DND-41 (cell line): ENCODE data around the gene STOML3.

Experiments
- ATAC-seq: fragments of 200-7000 bp; cut with Tn5 transposase; 3 replicates; pipeline ENCODE4 v1.9.1; 2021; ENCODE audit warnings: low read depth; ENCODE audit not compliant: insufficient read depth
- DNase-seq: peaks from one replicate; pipeline ENCODE4 v3.0.0-alpha.2; 2020
- H2AFZ ChIP-seq: 2 replicates; pipeline ENCODE4 v1.6.0; 2012; ENCODE audit warnings: low read depth, low read length
- H3K27ac ChIP-seq: 2 replicates; pipeline ENCODE4 v1.5.1; 2012; ENCODE audit warnings: low read length, inconsistent platforms
- H3K27me3 ChIP-seq: fragments of 200-600 bp; sonication (generic); 2 replicates; pipeline ENCODE4 v1.6.0; 2012; ENCODE audit warnings: low read length, mild to moderate bottlenecking, inconsistent platforms; ENCODE audit not compliant: insufficient read depth, poor library complexity
- H3K36me3 ChIP-seq: 2 replicates; pipeline ENCODE4 v1.5.1; 2012; ENCODE audit warnings: low read length, inconsistent platforms; ENCODE audit not compliant: insufficient read depth
- H3K4me1 ChIP-seq: 2 replicates; pipeline ENCODE4 v1.5.1; 2012; ENCODE audit warnings: mild to moderate bottlenecking, low read length; ENCODE audit not compliant: insufficient read depth
- H3K4me2 ChIP-seq: 2 replicates; pipeline ENCODE4 v1.6.0; 2012; ENCODE audit warnings: mild to moderate bottlenecking, moderate library complexity, low read length, inconsistent platforms; ENCODE audit not compliant: insufficient read depth
- H3K4me3 ChIP-seq, 2 experiments: fragments of 200-600 bp in 1 of 2; shearing (Covaris generic) in 1 of 2; 2 replicates each; pipeline ENCODE4 v1.5.1; 2012 to 2016; ENCODE audit warnings: inconsistent platforms in 2 of 2, low read length in 2 of 2, mild to moderate bottlenecking in 2 of 2, low read depth in 1 of 2, moderate library complexity in 1 of 2
- H3K79me2 ChIP-seq: 2 replicates; pipeline ENCODE4 v1.6.0; 2012; ENCODE audit warnings: low read length, inconsistent platforms; ENCODE audit not compliant: insufficient read depth
- H3K9ac ChIP-seq: 2 replicates; pipeline ENCODE4 v1.6.0; 2012; ENCODE audit warnings: low read depth, mild to moderate bottlenecking, inconsistent platforms, low read length, moderate library complexity
- H3K9me3 ChIP-seq: 2 replicates; pipeline ENCODE4 v1.5.1; 2012; ENCODE audit warnings: low read length, moderate library complexity, mild to moderate bottlenecking, inconsistent platforms; ENCODE audit not compliant: insufficient read depth, severe bottlenecking
- H4K20me1 ChIP-seq: 2 replicates; pipeline ENCODE4 v1.6.0; 2012; ENCODE audit warnings: low read length; ENCODE audit not compliant: insufficient read depth
- EZH2 ChIP-seq: IDR thresholded peaks from 3 replicates; pipeline ENCODE4 v1.6.1; 2012; ENCODE audit warnings: borderline replicate concordance, low read depth, mild to moderate bottlenecking, moderate library complexity, low read length, inconsistent platforms; ENCODE audit not compliant: severe bottlenecking
- TF ChIP-seq, protein P1 (sequence below): IDR thresholded peaks from 2 replicates; pipeline ENCODE4 v1.5.1; 2012; ENCODE audit warnings: borderline replicate concordance, low read length, moderate library complexity, mild to moderate bottlenecking; ENCODE audit not compliant: poor library complexity, severe bottlenecking; ENCODE audit errors: extremely low read depth

STOML3 gene

DNA sequence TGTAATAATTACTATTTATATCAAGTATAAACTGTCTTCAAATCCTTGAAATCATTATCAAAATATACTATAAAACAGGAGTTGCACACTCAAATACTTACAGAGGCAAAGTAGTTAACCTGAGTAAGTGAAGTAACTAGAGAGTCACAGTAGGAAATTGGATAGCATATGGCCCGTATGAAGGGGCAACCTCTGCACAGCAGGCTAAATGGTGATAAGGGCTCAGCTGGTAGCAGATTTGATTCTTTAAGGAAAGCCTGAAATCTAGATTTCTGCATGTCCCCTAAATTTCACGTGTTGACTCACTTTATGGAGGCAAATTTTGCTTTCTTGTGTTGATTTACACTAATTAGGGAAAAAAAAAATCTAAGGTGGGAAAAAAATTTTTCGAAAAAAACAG is 46.4 kb downstream of the STOML3 start:
- Histone ChIP-seq H3K36me3 (no peaks in the 10 kb centered on the region), H3K4me2 (no peak overlapping the region), H3K27ac (no peak overlapping the region), H3K4me3 (no peak overlapping the region), H3K27me3 (no peaks in the 10 kb centered on the region), H3K79me2 (no peaks in the 10 kb centered on the region), H3K4me1 (no peaks in the 10 kb centered on the region), H3K9me3 (no peaks in the 10 kb centered on the region), H2AFZ (no peak overlapping the region), H4K20me1 (no peaks in the 10 kb centered on the region), H3K9ac (no peak overlapping the region)
- TF ChIP-seq EZH2 = no peak
- TF ChIP-seq, protein P1, sequence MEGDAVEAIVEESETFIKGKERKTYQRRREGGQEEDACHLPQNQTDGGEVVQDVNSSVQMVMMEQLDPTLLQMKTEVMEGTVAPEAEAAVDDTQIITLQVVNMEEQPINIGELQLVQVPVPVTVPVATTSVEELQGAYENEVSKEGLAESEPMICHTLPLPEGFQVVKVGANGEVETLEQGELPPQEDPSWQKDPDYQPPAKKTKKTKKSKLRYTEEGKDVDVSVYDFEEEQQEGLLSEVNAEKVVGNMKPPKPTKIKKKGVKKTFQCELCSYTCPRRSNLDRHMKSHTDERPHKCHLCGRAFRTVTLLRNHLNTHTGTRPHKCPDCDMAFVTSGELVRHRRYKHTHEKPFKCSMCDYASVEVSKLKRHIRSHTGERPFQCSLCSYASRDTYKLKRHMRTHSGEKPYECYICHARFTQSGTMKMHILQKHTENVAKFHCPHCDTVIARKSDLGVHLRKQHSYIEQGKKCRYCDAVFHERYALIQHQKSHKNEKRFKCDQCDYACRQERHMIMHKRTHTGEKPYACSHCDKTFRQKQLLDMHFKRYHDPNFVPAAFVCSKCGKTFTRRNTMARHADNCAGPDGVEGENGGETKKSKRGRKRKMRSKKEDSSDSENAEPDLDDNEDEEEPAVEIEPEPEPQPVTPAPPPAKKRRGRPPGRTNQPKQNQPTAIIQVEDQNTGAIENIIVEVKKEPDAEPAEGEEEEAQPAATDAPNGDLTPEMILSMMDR = no peak
- no peak for DNase-seq
- ATAC-seq = no peak

DNA sequence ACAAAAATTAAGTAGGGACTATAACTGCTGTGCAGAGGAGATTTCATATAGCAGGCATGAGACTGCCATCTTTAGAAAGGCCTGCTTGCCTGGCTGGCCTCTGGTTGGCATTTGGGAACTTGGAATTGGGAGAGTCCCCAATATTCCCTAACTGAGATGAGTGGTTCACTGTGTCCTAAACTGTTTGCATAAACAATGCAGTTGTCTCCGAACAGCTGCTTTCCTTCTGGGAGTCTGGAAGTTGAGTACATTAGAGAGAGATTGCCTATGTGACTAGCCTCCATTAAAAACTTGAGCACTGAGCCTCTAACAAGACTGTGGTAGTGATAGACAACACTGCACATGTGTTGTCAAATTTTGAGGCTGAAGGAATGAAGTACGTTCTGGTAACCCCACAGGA is 47.4 kb downstream of the STOML3 start:
- no peaks in the 10 kb centered on the region for H3K27me3 ChIP-seq
- no peak overlapping the region for H3K9ac ChIP-seq
- H3K9me3 ChIP-seq = no peaks in the 10 kb centered on the region
- no peak overlapping the region for H3K27ac ChIP-seq
- DNase-seq (no peak), ATAC-seq (no peak)
- no peak overlapping the region for H3K4me3 ChIP-seq
- no peak for TF ChIP-seq EZH2
- TF ChIP-seq, protein P1 = no peak
- no peak overlapping the region for H2AFZ ChIP-seq
- H3K4me2 ChIP-seq = no peak overlapping the region
- no peaks in the 10 kb centered on the region for H3K4me1 ChIP-seq
- no peaks in the 10 kb centered on the region for H4K20me1 ChIP-seq
- no peaks in the 10 kb centered on the region for H3K79me2 ChIP-seq
- no peaks in the 10 kb centered on the region for H3K36me3 ChIP-seq

DNA sequence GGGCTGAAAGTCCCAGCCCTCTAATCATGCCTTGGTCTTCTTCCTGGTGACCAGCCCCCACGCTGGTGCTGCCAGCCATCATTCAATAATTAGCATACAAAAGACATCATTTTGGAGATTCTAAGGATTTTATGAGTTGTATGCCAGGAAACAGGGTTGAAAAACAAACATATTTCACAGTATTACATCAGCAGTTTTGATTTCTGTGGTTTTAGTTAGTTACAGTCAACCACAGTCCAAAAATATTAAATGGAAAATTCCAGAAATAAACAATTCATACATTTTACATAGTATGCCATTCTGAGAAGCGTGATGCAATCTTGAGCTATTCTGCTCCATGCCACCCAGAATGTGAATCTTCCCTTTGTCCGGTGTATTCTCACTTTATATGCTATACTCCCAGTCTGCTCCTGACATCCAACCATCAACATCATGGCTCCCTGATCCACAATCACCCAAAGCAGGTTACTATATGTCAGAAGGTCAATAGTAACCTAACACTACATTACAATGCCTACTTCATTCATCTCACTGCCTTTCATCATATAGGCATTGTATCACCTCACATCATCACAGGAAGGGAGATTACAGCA is 49.2 kb downstream of the STOML3 start:
- H3K79me2 ChIP-seq = no peaks in the 10 kb centered on the region
- ATAC-seq (no peak), DNase-seq (no peak)
- H2AFZ ChIP-seq = no peak overlapping the region
- no peaks in the 10 kb centered on the region for H3K27me3 ChIP-seq
- TF ChIP-seq EZH2 = no peak
- TF ChIP-seq, protein P1 = no peak
- H3K9me3 ChIP-seq = no peaks in the 10 kb centered on the region
- no peaks in the 10 kb centered on the region for H3K36me3 ChIP-seq
- no peak overlapping the region for H3K9ac ChIP-seq
- no peak overlapping the region for H3K4me3 ChIP-seq
- H4K20me1 ChIP-seq = no peaks in the 10 kb centered on the region
- no peak overlapping the region for H3K27ac ChIP-seq
- no peaks in the 10 kb centered on the region for H3K4me1 ChIP-seq
- H3K4me2 ChIP-seq = no peak overlapping the region

DNA sequence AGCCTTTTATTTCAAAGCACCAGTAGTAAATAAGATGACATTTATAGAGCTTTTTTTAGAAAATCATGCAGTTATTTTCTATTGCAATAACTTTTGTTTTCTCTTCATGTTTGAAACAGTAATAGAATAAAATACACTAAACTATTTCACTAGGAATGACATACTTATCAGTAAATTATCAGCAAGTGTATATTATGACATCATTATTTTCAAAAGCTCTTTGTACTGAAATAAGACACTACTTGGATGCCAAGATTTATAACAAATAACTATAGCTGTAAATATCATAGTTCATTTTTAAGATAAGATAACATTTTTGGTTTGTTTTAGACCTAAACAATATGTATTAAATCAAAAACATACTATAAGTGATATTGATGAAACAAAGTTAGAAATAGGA is 56.8 kb downstream of the STOML3 start:
- no peaks in the 10 kb centered on the region for H3K4me1 ChIP-seq
- H3K27me3 ChIP-seq = no peaks in the 10 kb centered on the region
- no peaks in the 10 kb centered on the region for H3K36me3 ChIP-seq
- no peaks in the 10 kb centered on the region for H3K9me3 ChIP-seq
- H3K9ac ChIP-seq = no peak overlapping the region
- DNase-seq = no peak
- H3K27ac ChIP-seq = no peak overlapping the region
- H3K4me3 ChIP-seq = no peak overlapping the region
- no peaks in the 10 kb centered on the region for H4K20me1 ChIP-seq
- ATAC-seq = no peak
- H3K4me2 ChIP-seq = no peak overlapping the region
- no peak overlapping the region for H2AFZ ChIP-seq
- no peak for TF ChIP-seq EZH2
- TF ChIP-seq, protein P1 = no peak
- H3K79me2 ChIP-seq = no peaks in the 10 kb centered on the region
